ENCODE measurements around the gene CEPT1. TPM values are rescaled to one million over a fixed set of nuclear protein-coding genes. Genes with fewer than 3 reads are reported as not detected.
A peak's percentile ranks its signal among the peaks of the same experiment; 100 is the strongest.

CEPT1 gene
- polyA plus RNA-seq, 1 of the 3 experiments (the other 2 are of a cell fraction), result 11.6 TPM

- TF ChIP-seq ZBTB33 (IDR thresholded peaks at IDR 0.05; ENCODE audit: borderline replicate concordance, low read depth) (no peak), ELF1 (IDR thresholded peaks at IDR 0.05) (no peak)
These were observed 62.3 kb downstream of the CEPT1 start (continued) for GRCh38 chr1:111202366-111202706.

GRCh38 chr1:111202707-111203623 is 62.9 kb downstream of the CEPT1 start:
- Histone ChIP-seq H3K79me2 (ENCODE audit: insufficient read depth) (no peaks in the 10 kb centered on the region), H3K9me3 (no peaks in the 10 kb centered on the region), H2AFZ (ENCODE audit: low read depth) (no peak overlapping the region), H3K9ac (no peak overlapping the region), H3K36me3 (replicated peaks in 1 of 2; ENCODE audit: control insufficient read depth in 1 of 2, insufficient read depth in 2 of 2, low read length in 1 of 2) (no peaks in the 10 kb centered on the region), H4K20me1 (ENCODE audit: insufficient read depth) (no peaks in the 10 kb centered on the region), H3K4me2 (no peak overlapping the region), H3K4me3 (ENCODE audit: low read depth in 2 of 2, low read length in 1 of 2) (no peak overlapping the region), H3K27ac (ENCODE audit: low read depth in 2 of 2, low read length in 1 of 2) (no peak overlapping the region), H3K4me1 (ENCODE audit: control insufficient read depth in 1 of 2, insufficient read depth in 2 of 2, low read depth in 1 of 2, low read length in 1 of 2) (no peaks in the 10 kb centered on the region; a peak in 1 of 4 replicates), H3K9me2 (no peaks in the 10 kb centered on the region), H3F3A (replicated peaks; ENCODE audit: insufficient read depth) (no peaks in the 10 kb centered on the region), H3K27me3 (ENCODE audit: insufficient read depth) (no peaks in the 10 kb centered on the region)
- 90% methylated on average over 4 of the region's 4 CpGs for WGBS (ENCODE audit: low lambda C conversion rate)
- ChIA-PET POLR2A (no interaction called here), CTCF (interaction anchor here (0.9 to 1.4 kb wide), 2 partner anchors 20 to 198 kb away, joined by 3 to 4 read pairs; no protein-coding TSS in a partner anchor)
- DNase-seq, result peak; percentile 42
- TF ChIP-seq FOSL2 (IDR thresholded peaks at IDR 0.05; ENCODE audit: borderline replicate concordance, low read depth), result no peak
- no peak for TF ChIP-seq IRF3 (IDR thresholded peaks at IDR 0.05; ENCODE audit: low read depth, low read length)
- no peak for TF ChIP-seq NRF1 (IDR thresholded peaks at IDR 0.05; ENCODE audit: low read depth, low read length)
- no peak for TF ChIP-seq TEAD4 (IDR thresholded peaks at IDR 0.05; ENCODE audit: borderline replicate concordance, insufficient read depth)
- no peak for TF ChIP-seq POLR2AphosphoS5 (IDR thresholded peaks at IDR 0.05; ENCODE audit: low read depth, low read length)
- no peak for TF ChIP-seq USF1 (IDR thresholded peaks at IDR 0.05; ENCODE audit: borderline replicate concordance, low read depth)
- no peak for TF ChIP-seq ZBTB33 (IDR thresholded peaks at IDR 0.05; ENCODE audit: borderline replicate concordance, low read depth)
- TF ChIP-seq NFIC (IDR thresholded peaks at IDR 0.05; ENCODE audit: borderline replicate concordance), result no peak
- TF ChIP-seq MEF2A (IDR thresholded peaks at IDR 0.05; ENCODE audit: borderline replicate concordance, low read depth), result no peak
- TF ChIP-seq USF2 (IDR thresholded peaks at IDR 0.05; ENCODE audit: borderline replicate concordance, low read depth, low read length), result no peak
- no peak for TF ChIP-seq RFX5 (IDR thresholded peaks at IDR 0.05; ENCODE audit: low read length)
- no peak for TF ChIP-seq EP300 (IDR thresholded peaks at IDR 0.05; ENCODE audit: borderline replicate concordance in 1 of 2, low read depth in 1 of 2, low read length in 1 of 2)
- TF ChIP-seq FOXM1 (IDR thresholded peaks at IDR 0.05; ENCODE audit: low read depth), result no peak
